SKM-1 treated with dmso at 0.1 percent for 144 hours (cell line): ENCODE results near the gene ZNF536.

Experiments used
- DNase-seq: peaks from one replicate; lab custom pipeline; 2025; ENCODE audit not compliant: unreplicated experiment; lab: John Stamatoyannopoulos, UW

Gene ZNF536

DNA sequence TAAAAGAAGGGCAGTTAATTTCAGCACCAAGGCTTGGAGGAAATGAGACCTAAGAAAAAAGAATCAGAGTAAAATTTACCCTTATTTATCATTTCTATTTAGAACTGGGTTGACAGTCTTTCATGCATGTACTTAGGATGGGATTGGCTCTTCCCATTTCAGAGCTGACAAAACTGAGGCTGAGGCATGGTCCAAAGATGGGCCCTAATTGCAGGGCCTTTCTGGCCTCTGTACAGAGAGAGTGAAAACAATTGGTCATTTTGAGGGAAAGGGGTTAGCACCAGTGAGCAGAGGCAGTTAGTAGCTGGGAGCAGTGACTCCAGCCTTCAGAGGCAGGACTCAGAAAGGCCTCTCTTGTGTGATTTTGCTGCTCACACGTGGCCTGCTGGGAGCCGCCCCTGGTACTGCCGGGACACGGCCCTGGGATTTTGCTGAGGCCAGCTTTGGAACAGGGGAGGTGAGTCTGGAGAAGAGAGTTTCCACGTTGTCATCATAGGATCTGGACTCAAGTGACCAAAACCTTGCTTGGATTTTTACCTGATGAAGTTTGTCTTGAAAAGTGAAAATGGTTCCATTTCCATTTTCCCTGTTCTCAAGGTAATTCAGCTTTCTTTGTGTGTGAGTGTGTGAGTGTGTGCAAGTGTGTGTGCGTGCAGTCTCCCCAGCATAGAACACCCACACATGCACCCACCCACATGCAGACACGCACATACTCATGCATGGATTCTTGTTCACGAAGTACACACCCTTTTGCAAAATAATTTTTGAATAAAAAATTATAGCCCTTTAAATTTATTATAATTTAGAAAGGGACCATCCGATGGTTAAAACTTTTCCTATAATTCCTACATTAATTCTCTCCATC lies at the start of gene ZNF536:
Gene ZNF536 (plus strand): TSS at position 425 of the 865 bp plus-strand sequence. CDS start 71,179 bp downstream, outside the sequence.
- DNase-seq, result no peak

DNA sequence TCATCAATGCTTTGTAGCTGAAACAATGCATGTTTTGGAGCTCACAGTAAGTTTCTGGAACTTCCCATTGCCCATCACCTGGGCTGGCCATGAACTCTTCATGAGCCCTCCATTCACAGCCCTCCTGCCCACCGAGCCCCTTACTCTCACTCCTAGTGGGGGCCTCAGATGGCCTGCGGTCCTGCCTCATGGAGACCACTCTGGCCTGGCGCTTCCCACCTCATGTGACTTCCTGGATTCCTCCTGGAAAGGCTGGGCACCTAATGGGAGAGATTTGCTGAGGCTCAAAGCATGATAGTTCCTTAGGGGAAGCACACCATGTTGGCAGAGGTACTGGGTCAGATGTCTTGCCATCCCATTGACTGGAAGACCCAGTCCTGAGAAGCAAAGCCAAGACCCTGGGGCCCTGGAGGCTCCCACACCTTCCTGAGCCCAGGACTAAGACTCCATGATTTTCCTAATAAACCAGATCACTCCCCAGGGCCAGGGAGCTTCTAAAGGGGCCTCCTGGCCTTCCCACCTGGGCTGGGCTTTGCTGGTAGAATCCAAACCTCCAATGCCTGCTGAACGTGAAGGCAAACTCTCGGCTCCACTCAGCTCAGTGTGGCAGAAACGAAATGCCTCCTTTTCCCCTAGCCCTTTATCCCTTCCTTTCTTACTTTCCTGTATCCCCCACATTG lies 49.4 kb upstream of the ZNF536 start:
- no peak for DNase-seq

DNA sequence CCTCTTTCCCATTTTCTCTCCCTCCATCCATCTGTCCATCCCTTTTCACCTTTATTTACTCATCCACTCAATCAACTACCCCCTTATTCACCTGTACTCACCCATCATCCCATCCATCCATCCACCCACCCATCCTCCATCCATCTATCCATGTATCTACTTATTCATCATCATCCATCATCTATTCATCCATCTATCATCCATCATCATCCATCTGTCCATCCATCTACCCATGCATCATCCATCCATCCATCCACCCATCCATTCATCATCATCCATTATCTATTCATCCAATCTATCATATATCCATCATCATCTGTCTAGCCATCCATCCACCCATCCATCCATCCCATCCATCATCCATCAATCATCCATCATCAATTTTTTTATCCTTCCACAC lies 48.3 kb upstream of the ZNF536 start:
- no peak for DNase-seq

DNA sequence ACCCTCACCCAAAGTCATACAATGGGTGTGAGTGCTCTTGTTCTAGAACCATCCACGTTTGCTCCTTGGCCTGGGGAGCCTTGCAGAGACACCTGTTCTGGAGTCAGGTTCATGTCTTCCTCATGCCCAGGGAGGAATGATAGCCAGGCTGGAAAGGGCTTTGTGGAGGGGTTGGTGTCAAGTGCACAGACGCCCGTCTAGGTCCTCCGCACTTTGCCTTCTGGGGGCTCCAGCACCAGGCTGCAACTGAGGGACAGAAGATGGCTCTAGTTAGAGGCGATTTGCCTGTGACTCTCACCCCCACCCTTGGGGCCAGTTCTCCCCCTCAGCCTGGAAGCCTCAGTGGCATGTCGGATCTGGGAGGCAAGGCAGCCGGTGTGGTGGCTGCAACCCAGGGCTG lies 47.2 kb upstream of the ZNF536 start:
- no peak for DNase-seq

DNA sequence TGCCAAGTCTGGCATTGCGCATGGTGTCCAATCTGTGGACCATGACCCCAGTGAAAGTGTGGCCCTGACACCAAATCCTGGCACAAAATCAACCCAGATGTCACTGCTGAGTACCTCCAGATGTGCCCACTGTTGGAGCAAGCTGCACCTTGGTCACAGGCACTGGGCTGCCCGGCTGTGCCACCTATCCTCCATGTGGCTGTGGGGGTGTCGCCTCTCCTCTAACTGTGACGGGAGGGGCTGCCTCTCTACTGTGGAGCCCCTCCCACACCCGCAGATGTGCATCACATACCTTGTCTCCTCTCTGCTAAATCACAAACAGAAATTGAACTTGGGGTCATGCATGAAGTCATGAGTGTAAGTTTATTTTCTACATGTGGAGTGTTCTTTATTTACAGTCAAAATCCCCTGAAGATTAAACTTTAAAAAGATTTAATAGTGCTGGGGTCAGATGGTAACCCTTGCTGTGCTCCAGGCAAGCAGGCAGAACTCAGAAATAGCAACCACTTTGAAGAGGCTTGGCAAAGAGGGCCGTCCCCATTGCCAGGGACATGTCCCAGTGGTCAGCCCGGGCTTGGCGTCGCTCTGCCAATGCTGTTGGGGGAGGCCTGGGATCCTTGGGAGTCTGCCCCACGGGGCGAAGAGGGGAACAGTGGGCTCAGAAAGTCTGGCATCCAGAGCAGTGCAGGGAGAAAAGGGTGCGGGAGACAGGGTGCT lies 46.4 kb upstream of the ZNF536 start:
- no peak for DNase-seq

DNA sequence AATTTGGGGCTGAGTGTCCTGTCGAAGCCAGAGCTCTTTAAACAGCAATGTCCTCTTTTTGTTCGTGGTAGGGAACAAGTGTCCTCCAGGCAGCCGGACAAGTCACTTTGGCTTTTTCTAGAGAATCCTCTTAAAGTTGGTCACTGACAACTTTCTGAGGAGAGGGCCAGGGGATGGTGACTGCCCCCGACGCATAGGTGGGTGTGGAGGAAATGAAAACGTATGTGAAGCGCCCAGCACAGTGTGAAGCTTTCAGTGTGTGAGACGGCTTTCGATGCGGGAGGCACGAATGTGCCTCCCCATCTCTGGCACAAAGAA lies 45.8 kb upstream of the ZNF536 start:
- no peak for DNase-seq

DNA sequence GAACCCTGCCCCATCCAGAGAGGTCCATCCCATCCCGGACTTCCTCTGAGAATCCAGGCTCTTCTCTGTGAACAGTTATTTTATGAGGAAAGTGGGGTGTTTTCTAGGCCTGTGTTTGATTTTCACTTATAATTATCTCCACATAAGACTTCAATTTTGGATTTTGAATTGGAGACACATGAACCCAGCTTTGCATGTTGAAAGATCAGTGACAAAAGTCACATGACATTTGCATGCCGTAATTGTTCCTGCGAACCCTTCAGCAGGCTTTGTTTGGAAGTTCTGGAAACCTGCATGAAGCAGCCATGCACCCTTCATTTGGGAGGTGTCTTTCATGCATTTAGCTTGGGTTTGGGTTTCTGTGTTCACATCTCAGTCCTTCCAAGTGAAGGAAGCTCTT lies 44.9 kb upstream of the ZNF536 start:
- DNase-seq, result no peak

DNA sequence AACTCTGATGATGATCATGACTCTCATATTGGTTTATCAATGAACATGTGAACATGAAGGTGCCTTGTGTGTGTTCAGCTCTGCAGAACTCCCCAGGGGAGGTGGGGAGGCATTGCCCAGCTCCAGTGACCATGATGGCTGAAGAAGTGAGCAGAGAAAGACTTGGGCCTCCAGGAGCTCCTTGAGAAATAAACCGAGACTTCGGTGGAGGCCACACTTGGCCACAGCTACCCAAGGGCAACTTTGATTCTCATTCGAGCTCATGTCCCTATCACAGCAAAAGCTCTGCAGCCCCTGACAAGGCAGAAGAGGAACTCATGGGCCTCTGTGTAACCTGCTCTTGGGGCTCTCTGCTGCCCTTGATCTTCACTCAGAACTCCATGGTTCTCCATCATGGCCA lies 44.1 kb upstream of the ZNF536 start:
- no peak for DNase-seq

DNA sequence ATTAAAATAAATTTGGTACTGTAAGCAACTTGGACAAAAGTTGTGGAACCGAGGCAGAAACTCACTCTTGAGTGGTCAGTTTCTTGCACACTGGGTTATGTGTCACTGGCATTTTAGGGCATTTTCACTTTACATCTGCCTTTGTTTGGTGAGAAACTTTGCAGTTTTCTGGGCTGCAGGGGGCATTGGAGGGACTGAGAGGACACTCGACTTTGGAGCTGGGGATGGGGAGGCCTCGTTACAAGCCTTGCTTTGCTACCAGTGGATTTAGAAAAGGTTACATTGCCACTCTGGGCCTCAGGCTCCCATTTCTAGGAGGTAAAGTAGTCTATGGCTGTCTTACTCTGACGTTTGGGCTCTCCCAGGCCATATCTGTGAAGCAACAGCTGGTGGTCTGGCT lies 41.9 kb upstream of the ZNF536 start:
- DNase-seq, result no peak

DNA sequence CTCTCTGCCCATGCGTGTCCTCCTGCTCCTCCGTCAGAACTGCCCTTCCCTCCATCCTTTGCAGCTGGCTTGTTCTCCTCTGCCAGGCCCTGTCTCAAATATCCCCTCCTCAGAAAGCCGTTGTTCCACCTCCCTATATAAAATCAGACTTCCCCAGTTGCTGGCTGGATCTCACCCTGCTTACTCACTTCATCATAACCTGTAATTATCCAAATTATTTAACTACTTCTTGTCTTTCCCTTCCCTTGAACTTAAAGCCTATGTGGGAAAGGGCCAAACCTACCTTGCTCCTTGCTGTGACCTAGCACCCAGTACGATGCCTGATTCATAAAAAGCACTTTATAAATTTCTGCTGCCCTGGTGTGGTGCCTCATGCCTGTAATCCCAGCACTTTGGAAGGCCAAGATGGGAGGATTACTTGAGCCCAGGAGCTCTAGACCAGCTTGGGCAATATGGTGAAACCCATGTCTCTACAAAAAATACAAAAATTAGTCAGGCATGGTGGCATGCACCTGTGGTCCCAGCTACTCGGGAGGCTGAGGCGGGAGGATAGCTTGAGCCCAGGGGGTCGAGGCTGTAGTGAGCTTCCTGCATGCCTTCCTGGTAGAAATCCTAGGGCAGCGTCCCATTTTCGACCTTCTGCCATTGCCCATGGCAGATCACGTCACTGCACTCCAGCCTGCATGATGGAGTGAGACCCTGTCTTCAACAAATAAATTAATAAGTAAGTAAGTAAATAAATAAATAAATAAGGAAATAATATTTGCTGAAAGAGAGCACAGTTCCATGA lies 39.5 kb upstream of the ZNF536 start:
- DNase-seq, result no peak

DNA sequence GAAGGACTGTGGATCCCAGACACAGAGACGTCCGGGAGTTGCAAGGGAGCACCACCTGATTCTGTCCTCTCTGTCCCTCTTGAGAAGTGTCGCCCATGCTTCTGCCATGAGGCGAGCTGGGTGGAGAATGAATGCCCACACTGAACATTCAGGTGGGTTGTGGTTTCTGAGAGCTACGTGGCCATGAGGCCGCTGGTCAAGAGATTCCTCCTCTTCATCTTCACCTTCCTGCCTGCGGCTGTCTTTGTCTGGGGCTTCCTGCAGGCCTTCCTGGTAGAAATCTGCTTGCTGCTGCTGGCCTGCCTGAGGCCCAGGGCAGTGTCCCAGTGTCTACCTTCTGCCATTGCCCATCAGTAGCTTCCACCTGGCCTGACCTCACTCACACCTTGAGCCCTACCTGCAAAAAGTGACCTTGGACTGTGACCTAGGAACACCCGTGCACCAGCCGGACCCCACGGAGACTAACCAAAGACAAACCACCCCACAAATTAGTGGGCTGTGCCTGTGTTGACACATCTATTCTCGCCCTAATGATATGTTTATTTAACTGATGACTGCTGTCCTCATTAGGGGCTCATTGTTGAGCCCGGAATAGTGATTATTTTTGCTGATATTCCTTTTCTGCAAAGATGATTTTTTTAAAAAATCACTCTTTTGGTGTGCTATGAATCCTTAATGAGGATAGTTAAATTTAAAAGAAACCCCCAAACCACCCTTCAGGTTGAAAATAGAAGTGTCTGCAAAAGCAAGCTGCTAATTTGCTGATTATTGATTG lies 38.7 kb upstream of the ZNF536 start:
- no peak for DNase-seq

DNA sequence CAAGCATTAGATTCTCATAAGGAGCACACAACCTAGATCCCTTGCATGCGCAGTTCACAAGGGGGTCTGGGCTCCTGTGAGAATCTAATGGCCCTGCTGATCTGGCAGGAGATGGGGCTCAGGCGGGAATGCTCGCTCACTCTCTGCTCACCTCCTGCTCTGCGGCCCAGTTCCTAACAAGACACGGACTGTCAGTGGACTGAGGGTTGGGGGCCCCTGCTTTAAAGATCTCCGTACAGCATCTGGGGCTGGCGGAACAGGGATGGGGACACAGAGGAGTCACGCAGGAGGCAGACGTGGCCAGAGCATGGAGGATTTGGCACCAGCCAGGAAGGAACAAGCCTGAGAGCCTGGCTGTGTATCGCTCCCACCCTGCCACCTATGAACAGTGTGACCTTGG lies 37.3 kb upstream of the ZNF536 start:
- DNase-seq, result no peak

DNA sequence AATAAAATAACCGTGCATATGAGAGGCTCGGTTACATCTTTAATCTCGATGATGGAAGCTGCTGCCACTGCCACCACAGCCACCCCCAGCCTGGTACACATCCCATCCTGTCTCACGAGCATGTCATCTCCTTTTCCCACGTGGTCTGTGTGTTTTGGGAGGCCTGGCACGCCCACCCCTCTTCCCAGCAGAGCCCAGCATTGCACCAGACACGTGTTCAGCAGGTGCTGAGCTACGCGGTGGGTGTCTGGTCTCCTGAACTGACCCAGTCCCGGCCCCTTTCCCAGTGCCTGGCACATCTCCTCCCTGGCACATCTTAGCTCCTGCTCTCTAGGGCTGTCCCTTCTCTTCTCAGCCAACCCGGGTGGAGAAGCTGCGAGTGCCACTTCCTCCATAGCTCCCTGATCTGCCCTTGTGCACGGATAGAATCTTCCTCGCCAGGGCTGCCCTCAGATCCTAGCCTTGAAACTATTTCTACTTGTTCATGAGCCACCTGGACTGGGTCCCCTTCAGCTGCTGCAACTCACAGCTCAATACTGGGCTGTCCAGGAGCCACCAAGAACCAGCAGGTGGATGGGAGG lies 36.8 kb upstream of the ZNF536 start:
- no peak for DNase-seq

DNA sequence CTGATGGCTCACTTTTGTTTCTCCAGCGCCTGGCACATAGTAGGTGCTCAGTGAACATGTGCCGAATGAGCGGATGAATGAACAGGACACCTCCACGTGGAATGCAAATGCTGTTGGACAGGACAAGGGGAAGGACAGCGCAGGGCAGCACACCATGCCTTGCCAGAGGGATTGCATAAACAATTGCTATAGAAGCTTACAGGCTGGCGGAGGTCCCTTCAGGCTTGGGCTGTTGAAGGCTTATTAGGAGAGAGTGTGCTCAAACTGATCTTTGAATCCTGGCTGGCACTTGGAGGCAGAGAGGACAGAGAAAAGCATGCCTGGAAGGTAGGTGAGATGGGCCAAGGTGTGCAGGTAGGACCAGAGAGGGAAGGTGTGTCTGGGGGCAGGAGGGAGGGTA lies 35.9 kb upstream of the ZNF536 start:
- no peak for DNase-seq

DNA sequence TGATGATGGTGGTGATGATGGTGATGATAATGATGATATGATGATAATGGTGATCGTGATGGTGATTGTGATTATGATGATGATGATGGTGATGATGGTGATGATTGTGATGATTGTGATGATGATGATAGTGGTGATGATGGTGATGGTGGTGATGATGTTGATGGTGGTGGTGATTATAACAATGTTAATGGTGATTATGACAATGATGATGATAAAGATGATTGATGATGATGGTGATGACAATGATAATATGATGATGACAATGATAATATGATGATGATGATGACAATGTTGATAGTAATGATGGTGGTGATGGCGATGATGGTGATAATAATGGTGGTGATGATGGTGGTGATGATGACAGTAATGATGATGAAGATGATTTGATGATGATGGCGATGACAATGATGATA lies 34.1 kb upstream of the ZNF536 start:
- no peak for DNase-seq

DNA sequence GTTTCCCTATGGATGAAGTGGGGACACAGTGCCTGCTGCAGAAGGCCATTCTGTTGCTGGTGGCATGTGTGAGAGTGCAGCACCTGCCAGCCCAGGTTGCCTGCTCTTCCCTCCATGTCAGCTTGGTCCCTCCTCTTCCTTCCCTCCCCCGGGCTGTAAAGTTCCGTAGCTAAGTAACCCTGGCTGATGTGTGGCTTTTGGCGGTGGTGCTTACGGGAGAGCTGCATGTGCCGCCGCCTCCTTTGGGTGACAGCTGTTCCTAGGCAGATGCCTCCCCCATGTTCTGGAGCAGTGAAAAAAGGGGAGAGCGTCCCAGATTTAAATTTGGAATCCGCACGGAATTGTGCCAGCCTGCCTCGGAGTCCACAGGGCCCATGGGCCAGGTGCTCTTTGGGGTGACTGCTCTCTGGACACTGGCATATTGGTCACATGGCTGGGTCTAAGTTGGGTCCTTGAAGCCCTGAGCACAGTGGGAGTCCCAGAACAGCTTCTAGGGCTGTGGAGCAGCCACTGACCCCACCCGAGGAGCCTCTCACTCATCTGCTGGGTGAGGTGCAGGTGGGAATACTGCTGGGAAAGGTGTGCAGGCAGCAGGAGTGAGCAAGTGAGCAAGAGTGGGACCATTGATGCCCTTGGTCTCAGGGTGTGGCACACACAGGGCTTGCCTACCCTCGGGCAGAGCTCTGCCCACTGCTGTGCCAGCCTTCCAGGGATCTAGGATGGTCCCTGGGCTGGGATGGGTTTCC lies 33.1 kb upstream of the ZNF536 start:
- no peak for DNase-seq

DNA sequence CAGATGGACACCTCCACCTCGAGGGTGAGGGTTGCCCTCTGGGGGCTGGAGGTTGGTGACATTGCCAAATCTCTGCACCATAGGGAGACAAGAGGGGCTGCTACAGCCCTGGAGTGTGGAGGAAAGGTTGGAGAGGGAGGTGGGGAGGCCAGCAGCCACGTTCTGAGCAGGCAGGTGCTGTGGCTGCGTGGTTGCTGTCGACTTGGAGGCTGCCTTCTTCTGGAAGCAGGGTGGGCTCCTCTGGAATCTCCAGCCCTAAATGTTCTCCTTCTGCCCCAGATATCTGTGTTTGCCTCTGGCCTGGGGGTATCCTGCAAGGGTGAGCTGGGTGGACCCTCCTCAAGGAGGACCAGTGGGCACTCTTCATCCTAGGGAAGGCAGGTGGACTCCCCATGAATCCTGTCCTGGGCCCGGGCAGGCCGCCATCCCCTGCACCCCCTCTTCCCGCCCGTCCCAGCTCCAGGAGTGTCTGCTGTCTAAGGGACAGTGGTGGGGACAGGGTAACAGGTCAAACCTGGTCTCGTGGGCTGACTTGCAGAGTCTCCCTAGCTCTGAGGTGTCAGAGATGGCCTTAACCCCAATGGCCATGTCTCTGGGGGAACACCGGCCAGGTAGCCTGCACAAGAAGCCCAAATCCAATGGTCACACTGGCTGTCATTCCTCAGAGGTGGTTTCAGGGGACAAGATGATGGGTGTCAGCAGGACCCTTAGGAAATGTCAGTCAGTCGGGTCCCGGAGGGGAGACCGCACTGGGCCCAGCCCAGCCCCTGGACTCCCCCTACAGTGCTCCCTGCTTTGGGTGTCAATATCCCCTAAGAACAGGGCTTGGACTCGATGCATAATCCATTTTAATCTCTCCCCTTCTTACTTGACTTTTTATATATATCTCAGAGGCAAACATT lies 32.3 kb upstream of the ZNF536 start:
- DNase-seq, result no peak

DNA sequence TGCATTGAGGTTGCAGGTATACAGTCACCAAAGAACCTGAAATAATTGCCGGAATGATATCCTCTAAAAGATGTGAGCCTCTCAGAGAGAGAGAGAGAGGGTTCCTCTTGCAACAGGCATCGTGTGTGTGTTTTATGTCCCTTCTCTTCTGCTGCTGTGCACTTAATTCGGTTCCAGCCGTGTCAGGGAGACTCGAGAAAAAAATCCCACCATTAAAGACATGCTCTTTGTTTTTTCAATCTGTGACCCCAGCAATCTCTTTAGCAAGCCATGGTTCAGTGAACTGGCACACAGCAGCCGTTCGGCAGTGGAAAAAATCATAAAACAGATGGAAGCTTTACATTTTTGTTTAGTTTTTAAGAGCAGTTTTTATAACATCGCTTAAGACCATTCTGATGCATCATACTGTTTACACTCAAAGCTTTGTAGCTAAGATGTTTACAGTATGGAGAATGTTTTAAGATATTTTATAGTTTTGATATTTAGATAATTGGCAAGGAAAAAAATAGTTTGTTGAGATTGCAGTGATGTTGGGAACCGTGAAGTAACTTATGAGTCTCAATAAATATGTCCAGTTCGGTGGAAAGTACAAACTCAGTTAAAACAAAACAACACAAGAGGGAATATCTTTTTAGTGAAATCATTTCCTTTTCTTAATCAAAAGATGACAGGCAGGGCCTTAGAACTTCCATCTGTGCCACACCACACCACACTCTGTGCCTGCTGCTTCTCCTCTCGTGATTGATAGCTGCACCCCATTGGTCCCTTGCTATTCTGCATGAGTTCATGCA lies 31.2 kb upstream of the ZNF536 start:
- no peak for DNase-seq
